Suprapubic skin (tissue), 3 donors: ENCODE results near the gene PTPRD.

Source experiments
- POLR2AphosphoS5 ChIP-seq, 3 donors: sonication (generic); formaldehyde crosslinking; IDR thresholded peaks; one replicate each; pipeline ENCODE4 v1.6.1; 2017; ENCODE audit warnings: antibody characterized with exemption in 3 of 3
- TF ChIP-seq, protein P1 (sequence below), 2 donors: fragments of 200-600 bp in 1 of 2; fragments of 450-650 bp in 1 of 2; sonication (generic) in 1 of 2; IDR thresholded peaks; one replicate each; pipeline ENCODE4 v1.5.1; 2016 to 2019; ENCODE audit warnings: antibody characterized with exemption in 2 of 2, mild to moderate bottlenecking in 1 of 2, moderate library complexity in 1 of 2

DNA sequence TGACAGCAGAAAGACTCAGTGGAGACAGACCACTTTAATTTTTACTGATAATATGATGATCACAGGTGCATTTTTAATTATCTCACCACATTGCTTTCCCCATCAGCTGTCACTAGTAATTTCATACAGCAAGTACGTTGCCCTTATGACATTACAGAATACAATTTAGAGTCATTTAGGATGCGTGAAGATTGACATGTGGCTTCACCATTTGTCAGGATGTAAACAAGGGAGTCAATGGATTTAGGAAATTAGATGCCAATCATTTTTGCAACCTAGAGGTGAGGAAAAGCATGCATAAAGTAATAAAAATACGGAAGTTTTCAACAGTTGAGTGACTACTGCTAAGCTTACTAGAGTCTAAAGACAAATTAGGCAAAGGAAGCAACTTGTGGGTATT, 1129.6 kb downstream of the PTPRD start:
- TF ChIP-seq, protein P1, sequence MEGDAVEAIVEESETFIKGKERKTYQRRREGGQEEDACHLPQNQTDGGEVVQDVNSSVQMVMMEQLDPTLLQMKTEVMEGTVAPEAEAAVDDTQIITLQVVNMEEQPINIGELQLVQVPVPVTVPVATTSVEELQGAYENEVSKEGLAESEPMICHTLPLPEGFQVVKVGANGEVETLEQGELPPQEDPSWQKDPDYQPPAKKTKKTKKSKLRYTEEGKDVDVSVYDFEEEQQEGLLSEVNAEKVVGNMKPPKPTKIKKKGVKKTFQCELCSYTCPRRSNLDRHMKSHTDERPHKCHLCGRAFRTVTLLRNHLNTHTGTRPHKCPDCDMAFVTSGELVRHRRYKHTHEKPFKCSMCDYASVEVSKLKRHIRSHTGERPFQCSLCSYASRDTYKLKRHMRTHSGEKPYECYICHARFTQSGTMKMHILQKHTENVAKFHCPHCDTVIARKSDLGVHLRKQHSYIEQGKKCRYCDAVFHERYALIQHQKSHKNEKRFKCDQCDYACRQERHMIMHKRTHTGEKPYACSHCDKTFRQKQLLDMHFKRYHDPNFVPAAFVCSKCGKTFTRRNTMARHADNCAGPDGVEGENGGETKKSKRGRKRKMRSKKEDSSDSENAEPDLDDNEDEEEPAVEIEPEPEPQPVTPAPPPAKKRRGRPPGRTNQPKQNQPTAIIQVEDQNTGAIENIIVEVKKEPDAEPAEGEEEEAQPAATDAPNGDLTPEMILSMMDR (IDR thresholded peaks at IDR 0.05): no peak
- TF ChIP-seq POLR2AphosphoS5 (IDR thresholded peaks at IDR 0.05): no peak
